ENCODE measurements around the gene TBCB.
"Not testable (repeated sequence)": the region's sequence is repeated elsewhere in the genome, so short reads cannot be mapped to it uniquely, and the experiment has no call there.

The TBCB gene

GRCh38 chr19:36103040-36103626, 12.1 kb upstream of the TBCB start:
- no peak for DNase-seq

GRCh38 chr19:36103842-36104552, 11.3 kb upstream of the TBCB start:
- no peak for DNase-seq

DNA sequence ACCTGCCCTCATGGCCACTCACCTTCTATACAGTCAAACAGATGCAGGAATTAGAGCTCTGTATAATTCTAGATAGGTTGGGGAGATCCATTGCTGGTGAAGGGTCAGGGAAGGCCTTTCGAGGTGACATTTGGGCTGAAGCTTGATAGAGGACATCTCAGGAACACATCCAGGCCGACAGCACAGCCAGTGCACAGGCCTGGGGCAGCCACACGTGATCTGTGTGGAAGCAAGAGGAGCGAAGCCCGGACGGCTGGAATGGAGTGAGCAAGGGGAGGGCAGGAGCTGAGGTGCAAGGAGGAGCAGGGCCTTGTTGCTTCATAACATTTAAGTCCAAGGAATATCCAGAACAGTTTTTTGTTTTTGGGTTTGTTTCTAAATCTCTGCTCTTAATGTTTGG, 8.8 kb upstream of the TBCB start:
- DNase-seq: no peak

- DNase-seq: no peak
Measured at GRCh38 chr19:36106991-36107390, 8.3 kb upstream of the TBCB start.

- no peak for DNase-seq
Measured at GRCh38 chr19:36108684-36109083, 6.6 kb upstream of the TBCB start.

GRCh38 chr19:36110487-36111199, 4.6 kb upstream of the TBCB start, which contains the start of gene OVOL3:
Gene OVOL3, plus strand, starts transcription at chr19:36111143. Its CDS starts 60 bp downstream, at chr19:36111203.
- no peak for DNase-seq

DNA sequence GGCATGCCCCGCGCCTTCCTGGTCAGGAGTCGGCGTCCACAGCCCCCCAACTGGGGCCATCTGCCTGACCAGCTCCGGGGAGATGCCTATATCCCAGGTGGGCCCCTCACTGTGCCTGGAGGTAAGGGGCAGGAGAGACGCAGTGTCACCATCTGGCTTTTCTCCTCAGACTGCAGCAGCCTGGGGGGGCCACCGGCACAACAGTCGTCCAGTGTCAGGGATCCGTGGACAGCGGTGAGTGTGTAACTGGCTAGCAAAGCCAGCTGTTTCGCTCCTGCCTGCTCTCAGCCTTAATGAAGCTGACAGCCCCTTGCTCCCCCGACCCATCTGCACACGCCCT, 4.1 kb upstream of the TBCB start:
- DNase-seq: no peak

DNA sequence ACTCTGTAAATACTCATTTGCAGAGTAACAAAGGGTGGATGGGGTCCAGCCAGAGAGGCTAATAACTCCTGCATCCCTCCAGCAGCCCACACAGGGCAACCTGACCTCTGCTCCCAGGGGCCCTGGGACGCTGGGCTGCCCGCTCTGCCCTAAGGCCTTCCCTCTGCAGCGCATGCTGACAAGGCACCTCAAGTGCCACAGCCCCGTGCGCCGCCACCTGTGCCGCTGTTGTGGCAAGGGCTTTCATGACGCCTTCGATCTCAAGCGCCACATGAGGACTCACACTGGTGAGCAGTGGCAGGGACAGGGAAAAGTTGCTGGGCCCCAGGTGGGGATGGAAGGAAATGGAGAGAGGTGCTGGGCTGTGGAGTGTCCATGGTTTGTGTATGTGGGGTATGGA, 2.6 kb upstream of the TBCB start:
- DNase-seq: no peak

- no peak for DNase-seq
Measured at GRCh38 chr19:36113425-36113824, 1.8 kb upstream of the TBCB start.

- DNase-seq: no peak
Measured at GRCh38 chr19:36113894-36114720, 1.2 kb upstream of the TBCB start.

GRCh38 chr19:36114721-36115452, 381 bp upstream of the TBCB start, which contains the start of gene POLR2I:
Gene POLR2I, minus strand, starts transcription at chr19:36114875. Its CDS starts 19 bp downstream, at chr19:36114856.
- peak; percentile 99 for DNase-seq

DNA sequence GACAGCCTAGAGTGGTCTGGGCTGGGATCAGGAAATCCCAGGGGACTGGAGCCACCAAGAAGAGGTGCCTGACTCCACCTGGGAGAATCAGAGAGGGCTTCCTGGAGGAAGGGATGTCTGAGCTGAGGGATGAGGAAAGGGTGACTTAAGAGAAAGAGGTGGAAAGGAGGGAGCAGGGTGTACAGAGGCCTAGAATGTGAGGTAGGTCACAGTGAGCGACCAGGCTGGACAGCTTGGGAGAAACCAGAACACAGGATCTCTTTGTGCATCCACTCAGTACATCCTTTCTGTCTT, 1.0 kb downstream of the TBCB start:
- no peak for DNase-seq

DNA sequence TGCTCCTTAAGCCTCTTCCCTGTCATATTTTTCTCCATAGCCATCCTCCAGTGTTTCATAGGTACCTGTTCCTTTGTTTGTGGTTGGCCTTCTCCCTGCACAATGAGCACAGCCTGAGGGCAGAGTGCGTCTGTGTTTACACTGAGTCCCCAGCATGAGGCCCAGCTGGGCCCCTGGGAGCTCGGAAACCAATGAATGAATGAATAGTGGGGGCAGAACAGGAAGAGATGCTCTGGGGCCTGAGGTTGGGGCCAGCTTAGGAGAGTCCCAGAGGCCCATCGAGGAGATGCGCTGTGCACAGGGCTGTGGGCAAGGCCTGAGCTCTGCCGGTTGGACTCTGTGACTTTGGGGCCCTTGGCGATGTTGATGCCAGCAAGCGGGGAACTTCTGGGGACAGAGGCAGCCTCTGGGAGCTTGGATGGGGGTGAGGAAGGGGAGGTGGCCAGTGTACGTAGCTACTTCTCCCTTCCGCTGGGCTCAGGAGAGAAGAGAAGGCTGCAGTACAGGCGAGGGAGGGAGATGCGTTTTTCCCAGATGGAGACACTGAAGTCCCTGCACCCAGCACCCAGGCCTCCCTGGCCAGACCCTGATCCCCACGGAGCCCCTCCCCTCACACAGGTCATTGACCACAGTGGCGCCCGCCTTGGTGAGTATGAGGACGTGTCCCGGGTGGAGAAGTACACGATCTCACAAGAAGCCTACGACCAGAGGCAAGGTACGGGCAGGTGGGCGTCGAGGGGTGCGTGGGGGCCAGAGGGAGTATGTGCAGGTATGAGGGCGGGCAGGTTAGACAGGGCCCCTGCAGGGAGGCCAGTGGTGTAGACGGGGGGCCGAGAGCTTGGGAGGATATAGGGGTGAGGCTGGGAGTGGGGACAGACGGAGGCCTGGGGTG, 5.1 kb downstream of the TBCB start:
- no peak for DNase-seq

DNA sequence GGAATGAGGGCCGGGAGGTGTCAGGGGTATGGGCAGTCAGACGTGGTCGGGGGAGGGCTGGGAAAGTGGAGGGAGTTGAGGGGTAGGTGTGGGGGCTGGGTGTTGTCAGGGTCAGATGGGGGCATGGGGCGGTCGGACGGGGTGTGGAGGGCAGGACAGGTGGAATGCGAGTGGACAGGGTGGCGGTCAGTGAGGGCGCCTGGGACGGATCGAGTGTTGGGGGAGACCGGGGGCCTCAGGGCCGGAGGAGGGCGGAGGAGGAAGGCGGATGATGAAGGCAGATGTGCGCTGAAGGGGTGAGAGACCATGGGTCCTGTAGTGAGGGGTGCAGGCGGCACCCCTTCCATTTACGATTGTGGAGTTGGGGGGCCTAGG, 5.7 kb downstream of the TBCB start:
- no peak for DNase-seq

GRCh38 chr19:36121486-36122124, 6.3 kb downstream of the TBCB start:
- DNase-seq: no peak

DNA sequence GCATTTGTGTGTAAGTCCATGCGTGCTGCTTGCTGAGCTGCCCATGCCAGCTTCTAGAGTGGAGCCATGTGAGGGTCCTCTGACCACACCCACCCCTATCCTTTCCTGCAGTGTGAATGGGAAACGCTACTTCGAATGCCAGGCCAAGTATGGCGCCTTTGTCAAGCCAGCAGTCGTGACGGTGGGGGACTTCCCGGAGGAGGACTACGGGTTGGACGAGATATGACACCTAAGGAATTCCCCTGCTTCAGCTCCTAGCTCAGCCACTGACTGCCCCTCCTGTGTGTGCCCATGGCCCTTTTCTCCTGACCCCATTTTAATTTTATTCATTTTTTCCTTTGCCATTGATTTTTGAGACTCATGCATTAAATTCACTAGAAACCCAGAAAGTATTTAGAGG, 10.3 kb downstream of the TBCB start:
- no peak for DNase-seq

DNA sequence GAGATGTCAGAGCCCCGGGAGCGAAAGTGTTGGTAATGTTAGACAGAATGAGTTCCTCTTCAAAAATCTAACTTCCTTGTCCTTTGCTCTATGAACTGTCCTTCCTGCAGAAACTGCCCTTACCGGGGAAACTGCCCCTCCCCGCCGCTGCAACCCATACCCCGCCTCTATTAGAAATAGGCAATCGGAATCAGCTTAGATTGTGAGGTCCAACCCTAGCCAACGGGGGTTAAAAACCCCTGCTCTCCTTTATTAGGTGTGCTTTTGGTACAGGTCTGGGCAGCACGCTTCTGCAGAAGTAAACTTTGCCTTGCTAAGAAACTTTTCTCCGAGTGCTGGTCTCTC, 13.1 kb downstream of the TBCB start:
- DNase-seq: no peak

GRCh38 chr19:36131221-36131620, 16.0 kb downstream of the TBCB start:
- DNase-seq: not testable (repeated sequence)

DNA sequence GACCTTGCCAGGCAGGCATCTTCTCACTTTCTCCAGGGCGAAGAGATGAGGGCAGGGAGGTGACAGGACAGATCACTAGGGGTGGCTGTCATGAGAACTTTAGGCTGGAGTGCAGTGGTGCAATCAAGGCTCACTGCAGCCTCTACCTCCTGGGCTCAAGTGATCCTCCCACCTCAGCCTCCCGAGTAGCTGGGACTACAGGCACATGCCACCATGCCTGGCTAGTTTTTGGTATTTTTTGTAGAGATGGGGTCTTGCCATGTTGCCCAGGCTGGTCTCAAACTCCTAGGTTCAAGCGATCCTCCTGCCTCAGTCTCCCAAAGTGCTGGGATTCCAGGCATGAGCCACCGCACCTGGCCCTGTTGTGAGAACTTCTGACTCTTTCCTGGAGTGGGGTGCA, 19.6 kb downstream of the TBCB start:
- not testable (repeated sequence) for DNase-seq

DNA sequence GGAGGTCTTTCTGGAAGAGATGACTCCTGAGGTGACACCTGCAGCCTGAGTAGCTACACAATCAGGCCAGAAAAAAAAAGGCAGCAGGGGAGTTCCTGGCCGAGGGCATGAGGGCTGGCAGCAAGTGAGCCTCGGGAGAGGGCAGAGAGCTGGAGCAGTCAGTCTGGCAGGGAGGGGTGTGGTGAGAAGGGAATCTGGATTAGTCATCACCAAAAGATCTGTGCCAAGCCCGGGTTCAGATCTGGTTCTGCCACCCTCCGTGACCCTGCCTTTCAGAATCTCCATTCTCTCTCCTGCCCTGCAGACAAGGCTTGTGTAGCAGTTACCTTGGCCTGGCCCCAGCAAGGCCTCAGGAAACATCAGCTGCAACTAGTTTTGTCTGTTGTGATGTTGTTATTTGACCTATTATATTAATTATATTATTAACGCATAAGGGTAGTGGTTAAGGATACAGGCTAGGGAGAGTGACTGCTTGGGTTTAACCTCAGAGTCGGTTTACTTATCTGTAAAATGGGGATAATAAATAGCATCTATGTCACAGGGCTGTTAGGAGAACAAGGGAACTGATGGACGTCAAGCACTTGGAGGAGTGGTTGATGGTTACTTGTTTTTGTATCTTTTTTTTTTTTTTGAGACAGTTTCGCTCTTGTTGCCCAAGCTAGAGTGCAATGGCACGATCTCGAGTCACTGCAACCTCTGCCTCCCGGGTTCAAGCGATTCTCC, 21.9 kb downstream of the TBCB start:
- no peak for DNase-seq

DNA sequence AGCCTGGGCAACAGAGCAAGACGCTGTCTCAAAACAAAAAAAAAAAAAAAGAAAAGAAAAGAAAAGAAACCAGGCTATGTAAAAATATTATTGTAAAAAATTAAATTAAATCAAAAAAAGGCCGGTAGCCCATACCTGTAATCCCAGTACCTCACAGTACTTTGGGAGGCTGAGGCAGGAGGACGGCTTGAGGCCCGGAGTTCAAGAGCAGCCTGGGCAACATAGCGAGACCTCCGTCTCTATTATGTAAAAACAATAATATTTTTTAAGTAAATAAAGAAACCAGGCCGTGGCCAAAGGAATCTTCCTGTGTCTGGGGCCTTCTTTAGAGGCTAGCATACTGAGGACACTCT, 23.8 kb downstream of the TBCB start:
- DNase-seq: no peak
